GM19463 (cell line): ENCODE data around the gene WDR44.
"Not testable (repeated sequence)": the region's sequence is repeated elsewhere in the genome, so short reads cannot be mapped to it uniquely, and the experiment has no call there.

Experiments used
- ATAC-seq: cut with Tn5 transposase; IDR thresholded peaks from one replicate; pipeline ENCODE4 v1.9.1; 2021; ENCODE audit warnings: mild to moderate bottlenecking, moderate library complexity; ENCODE audit not compliant: unreplicated experiment

The WDR44 gene

DNA sequence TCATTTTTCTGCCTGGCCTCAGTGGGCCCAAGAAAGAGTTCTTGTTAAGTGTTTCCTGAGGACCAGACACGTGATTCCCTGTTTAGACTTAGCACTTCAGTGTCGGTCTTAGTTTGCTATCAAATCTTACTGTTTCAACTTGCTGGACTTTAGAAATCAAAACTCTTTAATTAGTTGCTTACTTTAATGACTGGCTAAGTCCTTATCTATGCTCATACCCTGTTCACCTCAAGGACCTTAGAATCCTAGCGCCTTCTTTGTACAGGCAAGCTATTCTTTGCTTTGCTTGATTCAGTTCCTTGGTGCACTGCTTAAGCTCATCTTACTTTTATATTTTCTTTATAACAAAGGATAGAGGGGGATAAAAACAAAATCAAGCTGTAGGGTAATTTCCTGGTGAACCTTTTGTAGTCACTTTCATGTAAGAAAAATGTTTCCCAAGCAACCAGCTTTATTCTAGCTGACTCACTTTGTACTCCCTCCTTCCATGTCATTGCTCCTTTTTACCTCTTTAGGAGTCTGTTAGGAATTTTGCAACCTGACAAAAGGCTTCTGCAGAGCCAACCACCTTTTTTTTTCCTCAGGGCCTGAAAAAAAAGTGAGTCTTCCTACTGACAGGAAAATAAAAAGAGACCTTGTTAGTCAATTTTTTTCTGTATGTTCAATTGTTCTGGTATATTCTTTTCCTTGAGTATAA, 14.7 kb downstream of the WDR44 start:
- no peak for ATAC-seq

DNA sequence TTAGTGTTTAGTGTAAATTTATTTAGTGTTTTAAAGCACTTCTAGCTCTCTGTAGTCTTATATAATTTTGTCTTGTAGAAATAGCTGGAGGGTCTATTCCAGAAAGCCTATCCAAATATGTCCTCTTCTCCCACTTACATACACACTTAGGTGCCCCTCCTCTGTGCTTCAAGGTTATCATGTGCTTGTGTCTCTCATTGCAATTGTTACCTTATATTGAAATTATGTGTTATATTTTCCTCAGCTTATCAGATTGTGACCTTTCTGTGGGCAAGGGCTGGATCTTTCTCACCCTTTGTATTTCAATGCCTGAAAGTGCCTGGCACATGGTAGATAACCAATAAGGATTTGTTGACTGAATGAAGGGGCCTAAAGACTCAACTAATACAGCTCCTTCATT, 18.4 kb downstream of the WDR44 start:
- ATAC-seq: no peak

DNA sequence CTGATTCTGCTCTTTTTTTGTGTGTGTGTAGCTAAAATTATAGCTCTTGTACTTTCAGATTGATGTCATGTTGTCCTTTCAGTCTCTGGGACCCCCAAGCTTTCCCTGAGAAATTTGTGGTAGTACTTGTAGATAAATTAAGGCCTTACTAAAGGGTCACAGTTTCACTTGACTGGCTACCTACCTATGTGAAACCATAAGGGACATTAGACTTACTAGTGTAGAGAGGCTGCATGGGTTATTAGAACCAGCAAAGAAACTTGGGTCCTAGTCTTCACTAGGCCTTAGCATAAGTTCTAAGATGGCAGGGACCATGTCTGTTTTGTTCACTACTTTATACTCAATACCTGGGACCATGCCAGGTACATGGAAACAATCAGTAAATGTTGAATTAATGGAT, 21.4 kb downstream of the WDR44 start:
- ATAC-seq: no peak

DNA sequence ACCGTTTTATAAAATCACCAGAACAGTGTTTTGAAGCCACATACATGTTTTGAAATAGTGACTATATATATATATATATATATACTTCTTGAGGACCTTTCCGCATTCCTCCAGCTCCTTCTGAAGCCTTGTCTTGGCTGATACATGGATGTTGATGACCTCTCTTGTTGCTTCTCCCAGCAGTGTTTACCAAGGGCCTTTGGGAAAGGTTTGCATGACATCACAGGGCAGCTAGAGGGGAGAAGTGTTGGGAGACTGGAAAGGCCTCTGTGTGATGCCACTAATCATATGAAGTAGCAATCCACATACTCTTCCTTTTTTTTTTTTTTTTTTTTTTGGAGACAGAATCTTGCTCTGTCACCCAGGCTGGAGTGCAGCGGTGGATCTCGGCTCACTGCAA, 22.5 kb downstream of the WDR44 start:
- no peak for ATAC-seq

DNA sequence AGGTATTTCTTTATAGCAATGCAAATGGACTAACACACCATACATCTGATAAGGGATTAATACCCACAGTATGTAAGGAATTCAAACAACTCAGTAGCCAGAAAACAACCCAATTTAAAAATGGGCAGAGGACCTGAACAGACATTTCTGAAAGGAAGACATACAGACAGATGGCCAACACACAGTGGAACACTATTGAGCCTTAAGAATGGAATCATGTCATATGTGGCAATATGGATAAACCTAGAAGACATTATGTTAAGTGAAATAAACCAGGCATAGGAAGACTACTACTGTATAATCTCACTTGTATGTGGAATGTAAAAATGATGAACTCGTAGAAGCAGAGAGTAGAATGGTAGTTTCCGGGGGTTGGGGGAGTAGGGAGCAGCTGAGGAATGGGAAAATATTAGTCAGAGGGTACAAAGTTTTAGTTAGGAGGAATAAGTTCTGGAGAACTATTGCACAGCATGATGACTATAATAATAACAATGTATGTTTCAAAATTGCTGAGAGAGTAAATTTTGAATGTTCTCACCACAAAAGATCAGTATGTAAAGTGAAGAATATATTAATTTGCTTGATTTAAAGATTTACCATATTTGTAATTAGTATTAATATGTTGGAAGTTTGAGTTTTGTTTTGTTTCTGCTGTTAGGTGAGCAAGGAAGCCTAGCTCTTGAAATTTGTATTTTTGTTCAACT, 25.2 kb downstream of the WDR44 start:
- ATAC-seq: no peak

DNA sequence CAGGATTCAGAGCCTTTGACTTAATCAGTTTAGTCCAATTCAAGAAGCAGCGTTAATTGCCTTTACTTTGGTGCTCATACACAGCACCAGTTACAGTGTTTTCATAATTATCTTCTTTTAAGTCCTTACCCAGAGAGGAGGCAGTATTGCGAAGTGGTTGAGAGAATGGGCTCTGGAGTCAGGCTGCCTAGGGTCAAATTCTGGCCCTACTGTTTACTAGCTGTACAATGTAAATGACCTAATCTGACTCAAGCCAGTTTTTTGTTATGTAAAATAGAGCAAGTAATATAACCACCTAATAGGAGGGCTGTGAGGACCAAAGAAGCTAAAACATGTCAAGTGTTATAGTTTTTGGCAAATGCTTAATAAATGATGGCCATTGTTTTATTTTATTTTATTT, 27.6 kb downstream of the WDR44 start:
- no peak for ATAC-seq

DNA sequence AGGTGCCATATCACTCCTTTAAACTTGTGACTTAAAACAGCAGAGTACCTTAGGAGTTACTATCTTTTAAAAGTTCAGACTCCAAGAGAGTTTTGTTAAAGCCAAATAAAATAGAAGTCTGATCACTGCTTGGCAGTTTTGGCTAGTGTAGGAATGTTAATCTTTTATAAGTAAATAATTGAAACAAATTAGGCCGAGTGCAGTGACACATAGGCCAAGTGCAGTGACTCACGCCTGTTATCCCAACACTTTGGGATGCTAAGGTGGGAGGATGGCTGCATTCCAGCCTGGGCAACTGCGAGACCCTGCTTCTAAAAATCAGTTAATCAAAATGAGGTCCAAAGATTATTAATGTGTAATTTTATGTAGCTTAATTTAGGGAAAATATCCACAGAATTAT, 37.2 kb downstream of the WDR44 start:
- no peak for ATAC-seq

DNA sequence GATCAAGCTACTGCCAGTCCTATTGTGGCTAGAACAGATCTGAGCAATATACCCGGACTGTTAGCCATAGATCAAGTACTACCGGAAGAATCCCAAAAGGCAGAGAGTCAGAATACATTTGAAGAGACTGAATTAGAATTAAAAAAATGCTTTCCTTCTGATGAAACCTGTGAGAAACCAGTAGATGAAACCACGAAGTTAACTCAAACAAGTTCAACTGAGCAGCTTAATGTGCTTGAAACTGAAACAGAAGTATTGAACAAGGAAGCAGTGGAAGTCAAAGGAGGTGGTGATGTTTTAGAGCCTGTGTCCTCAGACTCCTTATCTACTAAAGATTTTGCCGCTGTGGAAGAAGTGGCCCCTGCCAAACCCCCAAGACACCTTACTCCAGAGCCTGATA, 46.8 kb downstream of the WDR44 start:
- no peak for ATAC-seq

DNA sequence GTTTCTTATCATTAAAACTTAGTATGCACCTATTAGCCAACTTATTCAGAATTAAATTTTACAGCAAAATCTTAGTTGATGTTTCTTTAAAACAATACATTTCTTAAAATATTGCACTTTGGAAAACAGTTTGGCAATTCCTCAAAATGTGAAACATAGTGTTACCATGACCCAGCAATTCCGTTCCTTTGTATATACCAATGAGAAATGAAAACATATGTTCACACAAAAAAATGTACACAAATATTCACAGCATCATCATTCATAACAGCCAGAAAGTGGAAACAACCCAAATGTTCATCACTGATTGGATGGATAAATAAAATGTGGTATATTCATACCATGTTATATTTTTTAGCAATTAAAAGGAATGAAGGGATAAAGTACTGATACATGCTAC, 50.2 kb downstream of the WDR44 start:
- no peak for ATAC-seq

DNA sequence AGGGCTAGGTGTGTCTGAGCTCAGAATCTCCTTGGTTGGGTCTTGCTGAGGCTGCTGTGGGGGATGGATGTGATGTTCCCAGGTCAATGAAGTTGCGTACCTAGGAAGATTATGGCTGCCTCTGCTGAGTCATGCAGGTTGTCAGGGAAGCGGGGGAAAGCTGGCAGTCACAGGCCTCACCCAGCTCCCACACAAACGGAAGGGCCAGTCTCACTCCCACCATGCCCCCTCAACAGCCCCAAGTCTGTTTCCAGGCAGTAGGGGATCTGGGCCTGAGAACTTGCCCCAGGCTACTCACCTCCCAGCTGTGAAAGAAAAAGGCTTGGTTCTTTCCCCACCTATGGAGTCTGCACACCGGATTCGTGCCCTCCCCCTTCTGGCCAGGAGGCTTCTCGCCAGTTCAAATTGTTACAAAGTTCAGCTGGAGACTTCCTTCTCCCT, 72.9 kb downstream of the WDR44 start:
- no peak for ATAC-seq

DNA sequence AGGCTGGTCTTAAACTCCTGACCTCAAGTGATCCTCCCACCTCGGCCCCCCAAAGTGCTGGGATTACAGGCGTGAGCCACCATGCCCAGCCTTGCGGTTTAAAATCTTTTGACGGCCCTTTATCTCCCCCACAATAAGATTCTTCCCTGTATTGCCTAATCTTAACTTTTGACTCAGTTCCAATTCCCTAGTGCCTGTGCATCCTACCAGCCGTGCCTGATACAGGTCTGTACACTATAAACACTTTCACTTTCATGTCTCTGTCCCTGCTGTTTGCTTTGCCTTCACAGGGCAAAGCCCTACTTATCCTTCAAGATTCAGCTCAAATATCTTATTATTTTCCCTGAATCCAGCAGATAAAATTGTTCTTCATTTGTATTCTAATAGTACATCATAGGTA, 74.6 kb downstream of the WDR44 start:
- ATAC-seq: peak; percentile 59

DNA sequence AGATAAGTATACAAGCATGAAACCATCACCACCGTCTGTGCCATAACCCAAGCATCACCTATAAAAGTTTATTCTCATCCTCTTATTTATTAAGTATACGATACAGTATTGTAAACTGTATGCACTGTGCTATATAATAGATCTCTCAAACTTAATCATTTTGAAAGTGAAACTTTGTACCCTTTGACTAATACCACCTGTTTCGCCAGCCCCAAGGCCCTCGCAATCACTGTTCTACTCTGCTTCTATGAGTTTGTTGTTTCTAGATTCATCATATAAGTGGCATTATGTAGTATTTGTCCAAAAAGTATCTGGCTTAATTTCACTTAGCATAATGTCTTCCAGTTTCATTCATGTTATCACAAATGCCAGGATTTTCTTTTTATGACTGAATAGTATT, 77.7 kb downstream of the WDR44 start:
- ATAC-seq: peak; percentile 94

DNA sequence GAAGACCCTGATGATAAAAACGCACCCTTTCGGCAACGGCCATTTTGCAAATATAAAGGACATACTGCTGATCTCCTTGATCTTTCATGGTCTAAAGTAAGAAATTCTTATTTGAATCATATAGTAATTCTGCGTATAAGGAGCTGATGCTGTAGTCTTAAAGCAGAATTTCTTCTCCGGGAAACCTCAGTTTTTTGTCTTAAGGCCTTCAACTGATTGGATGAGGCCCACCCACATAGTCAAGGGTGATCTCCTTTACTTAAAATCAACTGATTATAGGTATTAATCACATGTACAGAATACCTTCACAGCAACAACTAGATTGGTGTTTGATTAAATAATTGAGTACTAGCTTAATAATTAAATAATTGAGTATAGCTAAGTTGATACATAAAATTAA, 86.9 kb downstream of the WDR44 start:
- no peak for ATAC-seq

DNA sequence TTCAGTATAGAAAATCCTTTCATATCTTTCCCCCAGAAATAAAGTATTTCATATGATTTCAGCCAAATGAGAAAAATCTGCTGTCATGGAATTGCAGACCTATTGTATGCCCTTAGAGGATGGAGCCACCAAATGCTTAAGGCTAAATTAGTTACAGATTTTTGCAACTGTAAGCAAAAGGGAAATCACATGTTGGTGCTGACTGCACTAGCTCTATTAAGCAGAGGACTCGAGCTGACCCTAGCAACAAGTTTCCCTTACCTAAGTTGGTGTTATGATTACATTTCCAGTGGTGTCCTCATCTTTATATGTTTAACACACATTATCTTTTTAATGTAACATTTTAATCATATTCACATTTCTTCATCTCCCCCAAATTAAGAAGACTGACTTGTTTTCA, 91.4 kb downstream of the WDR44 start:
- ATAC-seq: no peak

DNA sequence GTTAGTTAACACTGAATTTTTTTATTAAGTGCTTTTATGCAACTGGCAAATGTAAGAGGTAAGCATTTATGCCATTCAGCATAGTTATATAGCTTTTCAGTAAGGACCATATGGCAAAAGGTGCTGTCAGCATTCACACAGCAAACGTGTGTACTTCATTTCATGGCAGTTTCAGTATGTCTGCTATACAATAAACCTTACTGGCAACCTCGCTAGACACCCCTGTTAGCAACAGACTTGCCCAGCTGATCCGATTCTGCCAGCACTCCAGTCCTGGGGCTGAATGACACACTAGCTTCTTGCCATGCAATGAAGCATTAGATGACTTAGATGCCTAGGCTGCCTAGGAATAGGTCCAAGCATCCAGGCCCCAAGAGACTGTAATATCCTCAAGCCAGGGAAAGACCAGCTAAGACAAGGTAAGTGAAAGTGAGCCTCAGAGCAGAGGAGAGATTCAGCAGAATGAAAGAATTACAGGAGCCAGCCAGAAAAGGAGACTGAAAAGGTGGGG, 102.4 kb downstream of the WDR44 start:
- ATAC-seq: no peak

DNA sequence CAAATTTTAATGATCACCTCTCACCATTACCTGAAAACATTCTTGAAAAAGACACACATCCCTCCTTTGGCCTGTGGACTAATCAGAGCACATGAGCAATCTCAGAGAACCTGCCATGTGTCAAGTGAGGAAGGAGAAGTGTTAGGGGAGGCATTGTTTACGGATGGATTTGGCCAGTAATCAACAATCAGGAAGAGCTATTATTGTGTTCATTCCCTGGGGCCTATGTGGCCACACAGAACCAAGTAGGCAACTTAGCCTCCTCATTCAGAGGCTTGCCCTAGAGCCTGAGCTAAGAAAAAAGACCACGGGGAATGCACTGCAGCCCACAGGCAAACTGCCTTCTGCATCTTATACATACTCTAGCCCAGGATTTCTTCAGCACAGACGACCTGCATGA, 109.1 kb downstream of the WDR44 start:
- ATAC-seq: no peak

DNA sequence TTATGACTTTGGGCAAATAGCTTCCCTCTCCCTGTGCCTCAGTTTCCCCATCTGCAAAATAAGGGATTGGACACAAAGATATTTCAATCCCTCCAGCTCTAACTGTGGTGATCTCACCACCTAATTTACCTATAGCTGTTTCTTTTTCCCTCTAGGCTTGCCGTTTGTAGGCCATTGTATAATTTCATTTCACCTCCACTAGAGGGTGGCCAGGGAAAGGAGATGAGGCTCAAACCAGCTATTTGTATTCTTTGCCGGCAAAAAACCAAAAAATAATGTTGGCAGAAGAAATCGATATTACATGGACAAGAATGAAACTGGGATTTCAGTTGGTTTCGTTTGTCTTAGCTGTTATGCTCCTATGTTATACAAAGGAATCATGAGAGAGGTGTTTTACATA, 113.6 kb downstream of the WDR44 start:
- ATAC-seq: peak; percentile 68

DNA sequence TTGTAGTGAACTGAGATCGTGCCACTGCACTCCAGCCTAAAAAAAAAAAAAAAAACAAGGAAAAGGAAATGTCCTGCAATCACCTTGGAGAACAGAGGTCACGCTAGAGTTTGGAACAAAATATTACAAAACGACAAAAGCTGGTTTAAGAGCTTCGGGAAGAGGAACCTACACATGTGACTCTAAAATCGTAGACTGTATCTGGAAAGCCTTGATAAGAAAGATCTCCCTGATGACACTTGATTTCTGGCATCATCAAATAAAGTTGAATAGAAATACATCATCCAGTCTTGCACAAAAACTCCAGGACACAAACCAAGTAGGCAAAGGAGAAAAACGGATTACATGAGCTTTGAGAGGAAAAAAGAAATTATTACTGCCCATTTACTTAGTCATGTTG, 118.6 kb downstream of the WDR44 start:
- no peak for ATAC-seq

DNA sequence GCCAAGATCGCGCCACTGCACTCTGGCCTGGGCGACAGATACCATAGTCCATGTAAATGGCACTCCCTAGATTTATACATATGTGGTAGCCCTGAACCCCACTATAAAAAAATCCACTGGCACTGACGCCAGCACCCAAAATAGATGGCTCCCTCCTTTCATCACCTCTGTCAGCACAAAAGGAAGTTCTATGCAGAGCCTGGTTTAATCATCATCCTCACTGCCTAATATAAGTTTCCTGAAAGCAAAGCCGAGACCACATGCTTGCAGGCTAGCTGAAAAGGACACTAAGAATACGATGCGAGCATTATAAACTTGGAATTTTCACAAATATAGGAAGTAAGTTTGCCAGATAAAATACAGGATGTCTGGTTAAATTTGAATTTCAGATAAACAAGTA, 122.2 kb downstream of the WDR44 start:
- no peak for ATAC-seq

DNA sequence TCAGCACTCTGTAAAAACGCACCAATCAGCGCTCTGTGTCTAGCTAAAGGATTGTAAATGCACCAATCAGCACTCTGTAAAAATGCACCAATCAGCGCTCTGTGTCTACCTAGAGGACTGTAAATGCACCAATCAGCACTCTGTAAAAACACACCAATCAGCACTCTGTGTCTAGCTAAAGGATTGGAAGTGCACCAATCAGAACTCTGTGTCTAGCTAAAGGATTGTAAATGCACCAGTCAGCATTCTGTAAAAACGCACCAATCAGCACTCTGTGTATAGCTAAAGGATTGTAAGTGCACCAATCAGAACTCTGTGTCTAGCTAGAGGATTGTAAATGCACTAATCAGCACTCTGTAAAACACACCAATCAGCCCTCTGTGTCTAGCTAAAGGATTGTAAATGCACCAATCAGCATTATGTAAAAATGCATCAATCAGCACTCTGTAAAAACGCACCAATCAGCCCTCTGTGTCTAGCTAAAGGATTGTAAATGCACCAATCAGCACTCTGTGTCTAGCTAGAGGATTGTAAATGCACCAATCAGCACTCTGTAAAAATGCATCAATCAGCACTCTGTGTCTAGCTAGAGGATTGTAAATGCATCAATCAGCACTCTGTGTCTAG, 124.9 kb downstream of the WDR44 start:
- not testable (repeated sequence) for ATAC-seq

DNA sequence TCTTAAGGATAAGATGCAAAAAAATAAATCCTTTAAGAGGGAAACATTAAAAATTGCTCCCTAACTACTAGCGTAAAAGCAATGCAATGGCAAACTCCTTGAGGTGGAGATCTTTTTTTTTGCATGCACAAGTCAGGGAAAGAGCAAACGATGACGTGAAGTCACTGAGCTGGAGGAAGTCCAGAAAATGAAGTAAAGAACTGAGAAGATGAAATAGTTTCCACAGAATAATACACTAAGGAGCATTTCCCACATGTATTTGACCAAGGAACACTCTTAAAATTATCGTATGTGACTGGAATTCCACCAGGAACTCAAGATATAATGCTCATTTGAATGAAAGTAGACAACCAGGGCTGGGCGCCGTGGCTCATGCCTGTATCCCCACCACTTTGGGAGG, 128.7 kb downstream of the WDR44 start:
- ATAC-seq: no peak

DNA sequence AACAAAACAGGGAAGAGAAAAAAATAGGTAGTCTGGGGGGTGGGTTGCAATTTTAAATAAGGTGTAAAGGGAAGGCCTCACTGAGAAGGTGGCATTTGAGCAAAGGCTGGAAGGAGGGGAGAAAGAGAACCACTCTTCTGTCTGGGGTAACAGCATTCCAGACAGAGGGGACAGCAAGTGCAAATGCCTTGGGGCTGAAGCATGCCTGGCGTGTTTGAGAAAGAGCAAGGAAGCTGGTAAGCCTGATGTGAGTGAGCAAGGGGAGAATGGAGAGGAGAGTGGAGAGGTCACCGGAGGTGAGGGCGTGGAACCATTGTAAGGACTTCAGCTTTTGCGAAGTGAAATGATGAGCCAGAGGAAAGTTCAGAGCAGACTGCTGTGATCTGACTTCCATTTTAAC, 130.0 kb downstream of the WDR44 start:
- ATAC-seq: no peak
